ENCODE measurements around the gene OS9. TPM values are rescaled to one million over a fixed set of nuclear protein-coding genes. Genes with fewer than 3 reads are reported as not detected.
"Not testable (repeated sequence)": the region's sequence is repeated elsewhere in the genome, so short reads cannot be mapped to it uniquely, and the experiment has no call there.

Gene OS9
- polyA plus RNA-seq, 2 donors, result 106 to 120 TPM

- H3K27me3 ChIP-seq (ENCODE audit: control insufficient read depth in 1 of 2, insufficient read depth in 2 of 2, low read length in 2 of 2); H3K4me3 ChIP-seq (ENCODE audit: low read depth in 1 of 2, low read length in 2 of 2); H3K9me3 ChIP-seq (ENCODE audit: control insufficient read depth in 2 of 2, insufficient read depth in 1 of 2, low read depth in 1 of 2, low read length in 1 of 2); H3K36me3 ChIP-seq (ENCODE audit: control insufficient read depth in 2 of 2, insufficient read depth in 2 of 2, low read length in 1 of 2); H3K4me1 ChIP-seq (ENCODE audit: control insufficient read depth in 2 of 2, insufficient read depth in 2 of 2, low read length in 1 of 2); H3K27ac ChIP-seq (ENCODE audit: low read depth in 2 of 2, low read length in 1 of 2): not testable (repeated sequence)
- WGBS, 2 donors, result 86 to 89% methylated on average over 34 of the region's 34 CpGs
These were observed 28.7 kb upstream of the OS9 start for GRCh38 chr12:57665066-57665820.

GRCh38 chr12:57666897-57667296, 27.0 kb upstream of the OS9 start:
- no peaks in the 10 kb centered on the region for H3K36me3 ChIP-seq (ENCODE audit: control insufficient read depth in 2 of 2, insufficient read depth in 2 of 2, low read length in 1 of 2)
- WGBS, 2 donors, result 79 to 84% methylated on average over 5 of the region's 5 CpGs
- H3K4me3 ChIP-seq (ENCODE audit: low read depth in 1 of 2, low read length in 2 of 2), result no peak overlapping the region
- H3K27ac ChIP-seq (ENCODE audit: low read depth in 2 of 2, low read length in 1 of 2), result no peak overlapping the region
- H3K27me3 ChIP-seq (ENCODE audit: control insufficient read depth in 1 of 2, insufficient read depth in 2 of 2, low read length in 2 of 2), result no peaks in the 10 kb centered on the region
- H3K9me3 ChIP-seq (ENCODE audit: control insufficient read depth in 2 of 2, insufficient read depth in 1 of 2, low read depth in 1 of 2, low read length in 1 of 2), result no peaks in the 10 kb centered on the region
- H3K4me1 ChIP-seq (ENCODE audit: control insufficient read depth in 2 of 2, insufficient read depth in 2 of 2, low read length in 1 of 2), result no peaks in the 10 kb centered on the region

- H3K4me1 ChIP-seq (ENCODE audit: control insufficient read depth in 2 of 2, insufficient read depth in 2 of 2, low read length in 1 of 2); H3K4me3 ChIP-seq (ENCODE audit: low read depth in 1 of 2, low read length in 2 of 2); H3K27me3 ChIP-seq (ENCODE audit: control insufficient read depth in 1 of 2, insufficient read depth in 2 of 2, low read length in 2 of 2); H3K9me3 ChIP-seq (ENCODE audit: control insufficient read depth in 2 of 2, insufficient read depth in 1 of 2, low read depth in 1 of 2, low read length in 1 of 2); H3K27ac ChIP-seq (ENCODE audit: low read depth in 2 of 2, low read length in 1 of 2); H3K36me3 ChIP-seq (ENCODE audit: control insufficient read depth in 2 of 2, insufficient read depth in 2 of 2, low read length in 1 of 2): not testable (repeated sequence)
- 82 to 89% methylated on average over 10 of the region's 10 CpGs for WGBS, 2 donors
These were observed 24.2 kb upstream of the OS9 start for GRCh38 chr12:57669691-57670090.

- not testable (repeated sequence) for H3K36me3 ChIP-seq (ENCODE audit: control insufficient read depth in 2 of 2, insufficient read depth in 2 of 2, low read length in 1 of 2); H3K4me1 ChIP-seq (ENCODE audit: control insufficient read depth in 2 of 2, insufficient read depth in 2 of 2, low read length in 1 of 2); H3K4me3 ChIP-seq (ENCODE audit: low read depth in 1 of 2, low read length in 2 of 2); H3K27ac ChIP-seq (ENCODE audit: low read depth in 2 of 2, low read length in 1 of 2); H3K9me3 ChIP-seq (ENCODE audit: control insufficient read depth in 2 of 2, insufficient read depth in 1 of 2, low read depth in 1 of 2, low read length in 1 of 2); H3K27me3 ChIP-seq (ENCODE audit: control insufficient read depth in 1 of 2, insufficient read depth in 2 of 2, low read length in 2 of 2)
- 93% methylated on average over 3 of the region's 3 CpGs for whole genome bisulfite sequencing, 2 donors
These were observed 22.1 kb upstream of the OS9 start for GRCh38 chr12:57671811-57672210.

DNA sequence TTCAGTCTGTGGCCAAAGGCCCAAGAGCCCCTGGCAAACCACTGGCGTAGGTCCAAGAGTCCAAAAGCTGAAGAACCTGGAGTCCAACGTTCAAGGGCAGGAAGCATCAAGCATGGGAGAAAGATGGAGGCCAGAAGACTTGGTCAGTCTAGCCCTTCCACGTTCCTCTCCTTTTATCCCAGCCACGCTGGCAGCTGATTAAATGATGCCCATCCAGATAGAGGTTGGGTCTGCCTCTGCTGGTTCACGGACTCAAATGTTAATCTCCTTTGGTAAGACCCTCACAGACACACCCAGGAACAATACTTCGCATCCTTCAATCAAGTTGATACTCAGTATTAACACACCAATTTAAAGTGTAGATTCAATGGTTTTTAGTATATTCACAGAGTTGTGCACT, 21.1 kb upstream of the OS9 start:
- Histone ChIP-seq H3K27ac (ENCODE audit: low read depth in 2 of 2, low read length in 1 of 2) (no peak overlapping the region), H3K36me3 (ENCODE audit: control insufficient read depth in 2 of 2, insufficient read depth in 2 of 2, low read length in 1 of 2) (no peaks in the 10 kb centered on the region), H3K4me1 (ENCODE audit: control insufficient read depth in 2 of 2, insufficient read depth in 2 of 2, low read length in 1 of 2) (no peaks in the 10 kb centered on the region), H3K27me3 (ENCODE audit: control insufficient read depth in 1 of 2, insufficient read depth in 2 of 2, low read length in 2 of 2) (no peaks in the 10 kb centered on the region), H3K4me3 (ENCODE audit: low read depth in 1 of 2, low read length in 2 of 2) (no peak overlapping the region), H3K9me3 (ENCODE audit: control insufficient read depth in 2 of 2, insufficient read depth in 1 of 2, low read depth in 1 of 2, low read length in 1 of 2) (no peaks in the 10 kb centered on the region)
- WGBS, 2 donors, result 81 to 87% methylated on average over 6 of the region's 6 CpGs

GRCh38 chr12:57674691-57675090, 19.2 kb upstream of the OS9 start:
- Histone ChIP-seq H3K27ac (ENCODE audit: low read depth in 2 of 2, low read length in 1 of 2) (no peak overlapping the region), H3K27me3 (ENCODE audit: control insufficient read depth in 1 of 2, insufficient read depth in 2 of 2, low read length in 2 of 2) (no peaks in the 10 kb centered on the region), H3K9me3 (ENCODE audit: control insufficient read depth in 2 of 2, insufficient read depth in 1 of 2, low read depth in 1 of 2, low read length in 1 of 2) (no peaks in the 10 kb centered on the region), H3K36me3 (ENCODE audit: control insufficient read depth in 2 of 2, insufficient read depth in 2 of 2, low read length in 1 of 2) (no peaks in the 10 kb centered on the region), H3K4me3 (ENCODE audit: low read depth in 1 of 2, low read length in 2 of 2) (no peak overlapping the region), H3K4me1 (ENCODE audit: control insufficient read depth in 2 of 2, insufficient read depth in 2 of 2, low read length in 1 of 2) (no peaks in the 10 kb centered on the region)
- whole genome bisulfite sequencing, 2 donors, result 92 to 93% methylated on average over 29 of the region's 29 CpGs

- not testable (repeated sequence) for H3K4me1 ChIP-seq (ENCODE audit: control insufficient read depth in 2 of 2, insufficient read depth in 2 of 2, low read length in 1 of 2); H3K4me3 ChIP-seq (ENCODE audit: low read depth in 1 of 2, low read length in 2 of 2); H3K27ac ChIP-seq (ENCODE audit: low read depth in 2 of 2, low read length in 1 of 2); H3K36me3 ChIP-seq (ENCODE audit: control insufficient read depth in 2 of 2, insufficient read depth in 2 of 2, low read length in 1 of 2); H3K9me3 ChIP-seq (ENCODE audit: control insufficient read depth in 2 of 2, insufficient read depth in 1 of 2, low read depth in 1 of 2, low read length in 1 of 2); H3K27me3 ChIP-seq (ENCODE audit: control insufficient read depth in 1 of 2, insufficient read depth in 2 of 2, low read length in 2 of 2)
- 89 to 93% methylated on average over 9 of the region's 9 CpGs for WGBS, 2 donors
These were observed 16.0 kb upstream of the OS9 start for GRCh38 chr12:57677947-57678346.

- Histone ChIP-seq H3K36me3 (ENCODE audit: control insufficient read depth in 2 of 2, insufficient read depth in 2 of 2, low read length in 1 of 2) (no peaks in the 10 kb centered on the region), H3K27me3 (ENCODE audit: control insufficient read depth in 1 of 2, insufficient read depth in 2 of 2, low read length in 2 of 2) (no peaks in the 10 kb centered on the region), H3K27ac (ENCODE audit: low read depth in 2 of 2, low read length in 1 of 2) (no peak overlapping the region), H3K9me3 (ENCODE audit: control insufficient read depth in 2 of 2, insufficient read depth in 1 of 2, low read depth in 1 of 2, low read length in 1 of 2) (no peaks in the 10 kb centered on the region), H3K4me3 (ENCODE audit: low read depth in 1 of 2, low read length in 2 of 2) (no peak overlapping the region), H3K4me1 (ENCODE audit: control insufficient read depth in 2 of 2, insufficient read depth in 2 of 2, low read length in 1 of 2) (no peaks in the 10 kb centered on the region)
These were observed 14.2 kb upstream of the OS9 start for GRCh38 chr12:57679697-57680096.

DNA sequence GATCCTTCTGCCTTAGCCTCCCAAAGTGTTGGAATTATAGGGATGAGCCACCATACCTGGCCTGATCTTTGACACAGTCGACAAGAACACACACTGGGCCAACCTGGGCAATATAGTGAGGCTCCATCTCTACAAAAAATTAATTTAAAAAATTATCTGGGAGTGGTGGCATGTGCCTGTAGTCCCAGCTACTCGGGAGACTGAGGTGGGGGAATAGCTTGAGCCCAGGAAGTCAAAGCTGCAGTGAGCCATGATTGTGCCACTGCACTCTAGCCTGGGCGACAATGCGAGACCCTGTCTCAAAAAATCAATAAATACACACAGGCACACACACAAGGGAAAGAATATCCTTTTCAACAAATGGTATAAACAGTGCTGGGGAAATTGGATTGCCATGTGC, 6.1 kb upstream of the OS9 start:
- Histone ChIP-seq H3K27ac (ENCODE audit: low read depth in 2 of 2, low read length in 1 of 2) (no peak overlapping the region), H3K27me3 (ENCODE audit: control insufficient read depth in 1 of 2, insufficient read depth in 2 of 2, low read length in 2 of 2) (no peaks in the 10 kb centered on the region), H3K4me1 (ENCODE audit: control insufficient read depth in 2 of 2, insufficient read depth in 2 of 2, low read length in 1 of 2) (no peaks in the 10 kb centered on the region), H3K36me3 (ENCODE audit: control insufficient read depth in 2 of 2, insufficient read depth in 2 of 2, low read length in 1 of 2) (no peaks in the 10 kb centered on the region), H3K9me3 (ENCODE audit: control insufficient read depth in 2 of 2, insufficient read depth in 1 of 2, low read depth in 1 of 2, low read length in 1 of 2) (no peaks in the 10 kb centered on the region), H3K4me3 (ENCODE audit: low read depth in 1 of 2, low read length in 2 of 2) (no peak overlapping the region)
- WGBS, 2 donors, result 77 to 78% methylated on average over 4 of the region's 4 CpGs

DNA sequence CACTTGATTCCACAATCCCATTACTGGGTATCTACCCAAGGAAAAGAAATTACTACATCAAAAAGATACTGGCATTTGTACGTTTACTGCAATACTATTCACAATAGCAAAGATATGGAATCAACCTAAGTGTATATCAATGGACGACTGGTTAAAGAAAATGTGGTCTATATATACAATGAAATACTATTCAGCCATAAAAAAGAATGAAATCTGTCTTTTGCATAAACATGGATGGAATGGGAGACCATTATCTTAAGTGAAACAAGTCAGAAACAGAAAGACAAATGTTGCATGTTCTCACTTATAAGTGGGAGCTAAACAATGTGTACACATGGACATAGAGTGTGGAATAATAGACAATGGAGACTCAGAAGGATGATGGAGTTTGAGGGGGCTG, 5.0 kb upstream of the OS9 start:
- H3K4me1 ChIP-seq (ENCODE audit: control insufficient read depth in 2 of 2, insufficient read depth in 2 of 2, low read length in 1 of 2), result peaks cover 0 to 2% of the 10 kb centered on the region in 2 donors
- H3K27me3 ChIP-seq (ENCODE audit: control insufficient read depth in 1 of 2, insufficient read depth in 2 of 2, low read length in 2 of 2), result no peaks in the 10 kb centered on the region
- no peak overlapping the region for H3K4me3 ChIP-seq (ENCODE audit: low read depth in 1 of 2, low read length in 2 of 2)
- H3K27ac ChIP-seq (ENCODE audit: low read depth in 2 of 2, low read length in 1 of 2), result no peak overlapping the region
- no peaks in the 10 kb centered on the region for H3K9me3 ChIP-seq (ENCODE audit: control insufficient read depth in 2 of 2, insufficient read depth in 1 of 2, low read depth in 1 of 2, low read length in 1 of 2)
- 63 to 64% methylated on average over 2 of the region's 2 CpGs for WGBS, 2 donors
- H3K36me3 ChIP-seq (ENCODE audit: control insufficient read depth in 2 of 2, insufficient read depth in 2 of 2, low read length in 1 of 2), result no peaks in the 10 kb centered on the region

Measured in esophagus (tissue), 2 donors.